KG1 (cell line): ENCODE data around the gene TMEM187.
A peak's percentile ranks its signal among the peaks of the same experiment; 100 is the strongest.

Source experiments
- DNase-seq: peaks from one replicate; lab custom pipeline; 2025; lab: John Stamatoyannopoulos, UW

TMEM187 gene

DNA sequence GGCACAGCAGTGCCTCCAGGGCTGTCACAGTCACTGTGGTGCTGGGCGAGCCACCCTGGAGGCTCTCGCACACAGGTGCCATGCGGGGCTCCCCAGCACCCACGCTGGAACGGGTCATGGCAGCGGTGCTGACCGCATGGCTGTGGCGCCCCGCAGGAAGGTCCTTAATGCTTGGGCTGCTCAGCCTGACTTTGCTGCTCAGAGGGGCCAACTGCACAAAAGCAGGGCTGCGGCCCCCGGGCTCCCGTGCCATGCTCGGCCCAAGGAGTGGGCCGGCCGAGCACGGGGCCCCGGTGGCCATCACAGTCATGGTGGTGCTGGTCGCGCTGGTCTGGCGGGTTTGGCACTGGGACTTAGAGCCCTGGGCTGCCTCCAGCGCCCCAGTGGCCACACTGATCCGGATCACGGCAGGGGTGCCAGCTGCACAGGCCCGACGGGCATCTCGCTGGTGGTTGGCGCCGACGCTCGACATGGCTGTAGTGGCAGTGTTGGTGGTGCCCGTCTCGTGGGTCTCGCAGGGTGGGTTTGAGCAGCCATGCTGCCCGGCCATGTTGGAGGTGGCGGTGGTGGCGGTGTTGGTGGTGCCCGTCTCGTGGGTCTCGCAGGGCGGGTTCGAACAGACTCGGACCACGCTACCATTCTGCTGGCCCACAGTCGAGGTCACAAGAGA, 17.9 kb upstream of the TMEM187 start:
- DNase-seq = no peak

GRCh38 chrX:153955228-153955732, 17.3 kb upstream of the TMEM187 start:
- DNase-seq = no peak

- DNase-seq = no peak
These were observed 16.3 kb upstream of the TMEM187 start for GRCh38 chrX:153956044-153956907.

DNA sequence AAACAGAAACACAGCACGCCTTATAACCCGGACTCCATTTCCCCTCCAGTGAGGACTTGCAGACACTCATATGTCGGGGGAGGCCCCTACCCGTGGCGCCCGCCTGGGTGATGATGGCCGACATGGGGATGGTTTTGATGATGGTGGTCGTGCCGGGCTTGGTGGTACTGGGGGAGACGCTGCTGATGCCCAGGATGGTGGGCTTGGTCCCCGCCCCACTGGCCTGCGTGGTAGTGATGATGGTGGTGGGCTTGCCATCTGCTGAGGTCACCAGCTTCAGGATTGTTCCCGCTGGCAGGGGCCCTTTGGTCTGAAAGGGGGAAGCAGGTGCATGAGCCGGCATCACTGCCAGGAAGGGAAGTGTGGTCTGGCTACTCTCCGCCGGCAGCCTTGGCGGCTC, 15.3 kb upstream of the TMEM187 start:
- no peak for DNase-seq

DNA sequence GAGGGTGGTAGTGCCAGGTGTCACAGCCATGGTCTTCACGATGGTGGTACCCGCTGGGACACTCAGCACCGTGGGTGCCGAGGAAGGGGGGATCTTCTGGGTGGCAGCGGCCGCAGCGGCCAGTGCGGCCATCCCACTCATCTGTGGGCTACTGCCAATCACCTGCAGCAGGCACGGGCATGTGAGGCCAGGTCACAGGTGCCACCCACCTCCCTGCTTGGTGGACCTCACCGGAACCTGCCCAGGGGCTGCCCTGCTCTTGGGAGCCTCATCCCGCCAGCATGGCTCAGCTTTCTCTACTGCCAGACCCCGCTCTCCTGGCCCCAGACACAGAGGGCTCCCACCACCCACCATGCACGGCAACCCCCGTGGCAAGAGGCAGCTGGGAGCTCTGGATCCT, 13.9 kb upstream of the TMEM187 start:
- DNase-seq = no peak

- no peak for DNase-seq
These were observed 12.9 kb upstream of the TMEM187 start for GRCh38 chrX:153959649-153960048.

DNA sequence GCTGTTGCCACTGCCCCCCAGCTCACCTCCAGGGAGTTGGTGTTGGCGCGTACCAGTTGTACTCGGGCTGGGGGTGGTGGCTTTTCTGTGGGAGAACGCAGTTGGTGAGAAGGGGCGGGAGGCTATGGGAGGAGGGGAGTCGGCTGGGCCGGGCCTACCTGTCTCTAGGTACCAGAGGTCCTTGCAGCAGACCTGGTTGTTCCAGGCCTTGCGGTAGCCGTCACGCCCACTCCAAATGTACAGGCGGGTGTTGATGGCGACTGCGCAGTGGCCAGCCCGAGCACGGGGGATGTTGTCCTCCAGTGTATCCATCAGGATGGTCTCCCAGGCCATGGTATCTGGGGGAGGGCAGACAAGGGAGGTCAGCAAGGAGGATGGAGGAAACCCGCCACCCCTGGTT, 12.5 kb upstream of the TMEM187 start:
- DNase-seq = no peak

- DNase-seq = no peak
These were observed 11.8 kb upstream of the TMEM187 start for GRCh38 chrX:153960786-153961185.

DNA sequence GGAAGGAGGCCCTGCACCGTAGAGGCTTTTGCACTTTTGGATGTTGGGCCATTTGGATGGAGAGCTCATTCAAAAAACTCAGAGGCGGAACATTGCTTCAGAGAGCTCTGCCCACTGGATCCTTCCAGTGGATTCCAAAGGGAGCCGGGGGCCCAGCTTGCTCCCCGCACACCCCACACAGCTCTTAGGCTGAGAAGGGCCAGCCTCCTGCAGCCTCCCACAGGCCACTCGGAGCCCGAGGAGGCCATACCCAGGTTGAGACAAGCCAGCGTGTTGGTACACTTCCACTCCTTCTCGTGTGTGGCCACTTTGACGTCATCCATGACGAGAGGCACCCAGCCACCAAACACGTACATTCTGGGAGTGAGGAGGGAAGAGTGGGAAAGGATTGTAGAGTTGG, 11.3 kb upstream of the TMEM187 start:
- DNase-seq = no peak

DNA sequence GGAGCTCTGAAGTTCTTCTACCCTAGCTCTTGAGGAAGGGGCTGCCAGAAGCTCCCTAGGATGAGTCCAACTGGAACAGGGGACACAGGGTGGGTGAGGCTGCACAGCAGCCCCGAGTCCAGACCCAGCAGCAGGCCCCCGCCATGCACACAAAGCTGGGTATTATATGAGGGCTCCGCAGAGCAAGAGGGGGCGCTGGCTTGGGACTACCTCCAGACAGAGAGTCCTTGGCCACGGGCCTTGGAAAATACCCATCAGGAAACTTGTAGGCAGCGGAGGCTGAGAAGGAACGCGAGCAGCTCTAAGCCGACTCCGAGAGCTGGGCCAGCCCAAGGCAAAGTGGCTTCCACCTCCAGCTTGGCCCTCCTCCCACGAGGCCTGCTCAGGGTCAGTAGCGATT, 9.0 kb upstream of the TMEM187 start:
- no peak for DNase-seq

DNA sequence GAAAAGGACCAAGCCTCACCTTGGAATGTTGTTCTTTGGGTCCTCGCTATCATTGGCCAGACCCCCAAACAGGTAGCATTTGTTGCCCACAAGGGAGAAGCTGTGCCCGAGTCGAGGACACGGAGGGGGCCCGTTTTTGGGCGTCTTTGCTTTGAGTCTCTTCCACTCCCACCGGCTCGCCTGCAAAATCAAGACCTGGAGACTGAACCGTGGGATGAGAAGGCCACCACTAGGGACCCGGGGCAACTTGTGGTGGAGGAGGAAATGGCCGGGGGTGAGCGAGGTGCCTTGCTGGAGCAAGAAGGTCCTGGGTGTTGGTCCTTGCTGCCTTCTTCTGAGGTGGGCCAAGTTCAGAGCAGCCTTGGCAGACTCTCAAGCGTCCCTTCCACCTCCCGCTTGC, 8.4 kb upstream of the TMEM187 start:
- DNase-seq = no peak

DNA sequence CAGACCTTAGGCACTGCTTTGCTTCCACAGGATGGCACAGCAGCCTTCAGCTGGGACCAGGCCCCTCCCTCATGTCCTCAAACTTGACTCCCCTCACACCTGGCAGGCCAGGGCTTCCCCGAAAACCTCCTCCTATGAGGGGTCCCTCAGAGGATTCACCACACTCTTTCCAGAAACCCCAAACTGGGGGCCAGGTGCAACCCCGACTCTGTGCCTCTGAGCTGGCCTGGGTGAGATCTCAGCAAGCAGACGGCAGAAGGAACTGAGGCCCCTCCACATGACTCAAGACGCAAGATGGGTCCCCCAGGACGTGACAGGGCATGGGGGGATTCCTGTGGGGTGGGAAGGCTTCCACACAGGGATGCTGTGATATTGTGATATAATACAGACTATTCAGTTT, 7.1 kb upstream of the TMEM187 start:
- no peak for DNase-seq

DNA sequence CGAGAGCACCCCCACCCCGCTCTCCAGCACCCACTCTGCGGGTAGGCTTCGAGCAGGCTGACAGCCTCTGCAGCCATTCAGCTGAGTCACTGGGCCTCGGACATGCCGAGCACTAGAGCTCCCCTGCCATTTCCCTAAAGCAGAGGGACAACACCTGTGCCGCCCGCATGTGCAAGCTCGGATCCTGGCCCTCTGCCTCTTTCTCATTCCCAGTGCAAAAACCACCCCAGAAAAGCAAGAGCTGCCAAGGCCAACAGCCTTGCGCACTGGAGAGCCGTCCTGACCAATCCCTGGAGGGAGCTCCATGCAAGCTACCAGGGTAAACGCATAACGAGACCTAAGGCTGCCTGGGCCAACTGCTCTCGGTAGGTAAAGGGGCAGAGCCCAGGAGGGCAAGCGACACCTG, 6.3 kb upstream of the TMEM187 start:
- DNase-seq = no peak

GRCh38 chrX:153966841-153967535, 5.6 kb upstream of the TMEM187 start:
- no peak for DNase-seq

DNA sequence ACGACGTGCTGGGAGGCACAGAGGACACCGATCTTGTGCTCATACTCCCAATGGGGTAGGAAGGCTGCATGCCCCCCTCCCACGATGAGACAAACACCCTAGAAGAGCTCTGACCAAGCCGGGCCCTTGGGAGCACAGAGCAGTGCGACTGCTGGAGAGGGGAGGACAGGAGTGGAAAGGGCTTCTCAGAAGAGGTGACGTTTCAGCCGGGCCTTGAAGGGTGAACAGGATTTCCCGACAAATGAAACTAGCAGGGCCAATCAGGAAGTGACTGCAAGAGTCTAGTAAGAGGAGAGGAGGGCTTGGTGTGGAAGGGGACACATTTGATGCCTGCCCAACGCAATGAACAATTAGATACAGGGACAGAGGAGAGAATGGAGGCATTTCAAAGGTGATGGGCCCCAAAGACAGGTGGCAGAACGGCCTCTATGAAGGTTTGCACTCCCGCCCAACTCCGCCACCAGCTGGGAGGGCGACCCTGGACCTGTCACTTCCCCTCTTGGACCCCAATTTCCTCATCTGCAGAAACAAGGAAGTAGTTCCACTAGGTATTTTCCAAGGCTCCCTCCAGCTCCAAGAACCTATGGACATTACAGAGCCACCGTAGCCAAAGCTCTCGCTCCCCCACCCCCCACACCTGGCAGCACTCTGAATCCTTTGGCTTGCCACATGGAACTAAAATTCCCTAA, 4.9 kb upstream of the TMEM187 start:
- DNase-seq = no peak

GRCh38 chrX:153968255-153968654, 4.3 kb upstream of the TMEM187 start:
- no peak for DNase-seq

GRCh38 chrX:153968754-153969124, 3.8 kb upstream of the TMEM187 start:
- no peak for DNase-seq

- DNase-seq = no peak
These were observed 3.2 kb upstream of the TMEM187 start for GRCh38 chrX:153969125-153969903.

- no peak for DNase-seq
These were observed 2.6 kb upstream of the TMEM187 start for GRCh38 chrX:153969904-153970356.

GRCh38 chrX:153970357-153971123, 2.0 kb upstream of the TMEM187 start:
- no peak for DNase-seq

DNA sequence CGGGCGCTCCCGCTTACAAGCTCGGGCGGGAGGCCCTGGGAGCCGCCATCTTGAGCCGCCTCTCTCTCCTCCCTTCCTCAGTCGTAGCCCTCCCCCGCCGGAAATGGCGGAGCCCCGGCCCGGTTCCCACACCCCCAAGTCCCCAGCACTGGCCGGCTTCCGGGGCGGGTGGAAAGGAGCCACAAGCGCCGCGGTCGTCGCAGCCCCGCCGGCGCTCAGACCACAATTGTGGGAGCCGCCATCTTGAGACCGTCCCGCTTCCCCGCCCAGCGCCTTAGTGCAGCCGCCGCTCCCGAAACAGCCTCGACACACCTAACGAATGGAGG, 1.5 kb upstream of the TMEM187 start:
- peak; percentile 45 for DNase-seq
